GM21786 (cell line): ENCODE results near the gene GFOD1.

Source experiments
- ATAC-seq: cut with Tn5 transposase; IDR thresholded peaks from one replicate; pipeline ENCODE4 v1.9.1; 2021; ENCODE audit not compliant: unreplicated experiment

GFOD1 gene

DNA sequence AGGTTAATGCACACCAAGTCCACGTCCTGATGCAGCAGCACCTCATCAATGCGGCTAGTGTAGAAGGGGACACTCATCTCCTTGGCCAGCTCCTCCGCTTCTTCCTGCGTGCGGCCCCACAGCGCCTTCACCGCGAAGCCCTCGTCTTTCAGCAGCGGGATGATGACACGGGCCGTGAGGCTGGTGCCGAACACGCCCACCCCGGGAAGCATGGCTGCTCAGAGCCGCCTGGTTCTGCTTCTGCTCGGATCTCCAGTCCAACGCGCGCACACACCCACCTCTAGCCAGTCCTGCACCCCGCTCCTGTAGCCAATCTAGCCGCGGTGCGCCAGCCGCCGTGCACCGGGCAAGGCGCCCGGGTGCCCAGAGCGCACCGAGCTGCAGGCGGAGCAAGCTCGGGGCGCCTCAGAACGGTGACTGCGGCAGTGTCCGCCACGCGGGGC, 700 bp downstream of the GFOD1 start:
- ATAC-seq = peak; percentile 21

DNA sequence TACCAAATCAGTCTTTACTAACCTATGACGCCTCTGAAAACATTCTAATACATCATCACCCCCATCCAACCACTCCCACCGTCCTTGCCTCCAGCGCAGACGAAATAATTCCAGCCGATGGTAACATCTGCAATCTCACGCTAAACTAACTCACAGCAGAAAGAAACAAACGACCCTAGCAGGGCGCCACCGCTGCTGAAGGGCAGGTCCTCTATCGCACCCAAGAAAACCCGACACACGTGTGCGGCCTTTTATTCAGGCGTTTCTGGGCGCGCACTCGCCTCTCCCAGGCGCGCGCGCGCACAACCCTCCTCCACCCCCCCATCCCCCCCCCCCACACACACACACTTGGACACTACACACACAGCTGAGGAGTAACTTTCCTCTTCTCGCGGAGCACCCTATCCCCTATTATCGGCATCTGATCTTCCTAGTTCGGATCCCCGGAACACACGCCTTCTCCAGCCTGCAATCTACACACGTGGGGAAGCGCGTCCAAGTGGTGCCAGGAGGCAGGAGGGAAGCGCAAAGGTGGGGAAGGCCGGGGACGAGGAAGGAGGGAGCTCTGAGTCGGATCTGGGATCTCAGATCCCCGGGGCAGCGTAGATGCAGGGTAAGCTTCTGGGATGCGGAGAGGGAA, 1.4 kb downstream of the GFOD1 start:
- ATAC-seq = no peak

DNA sequence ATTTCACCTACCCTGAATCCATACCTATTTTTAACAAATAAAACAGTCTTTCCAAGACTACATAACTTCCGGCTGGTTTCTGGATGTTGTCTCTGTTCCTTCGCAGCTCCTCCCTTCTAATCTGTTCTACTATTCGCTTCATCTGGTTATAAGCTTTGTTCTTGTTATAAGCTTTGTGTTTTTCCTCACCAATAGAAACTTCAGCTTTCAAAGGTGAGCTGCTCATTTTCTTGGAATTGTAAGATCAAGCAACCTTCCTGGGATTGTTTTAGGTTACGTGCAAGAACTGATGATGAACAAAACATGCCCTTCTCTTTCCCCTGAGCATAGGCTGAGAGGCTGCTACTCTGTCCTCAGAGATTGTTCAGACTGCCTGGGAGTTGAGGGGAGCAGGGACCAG, 2.1 kb downstream of the GFOD1 start:
- ATAC-seq = no peak

DNA sequence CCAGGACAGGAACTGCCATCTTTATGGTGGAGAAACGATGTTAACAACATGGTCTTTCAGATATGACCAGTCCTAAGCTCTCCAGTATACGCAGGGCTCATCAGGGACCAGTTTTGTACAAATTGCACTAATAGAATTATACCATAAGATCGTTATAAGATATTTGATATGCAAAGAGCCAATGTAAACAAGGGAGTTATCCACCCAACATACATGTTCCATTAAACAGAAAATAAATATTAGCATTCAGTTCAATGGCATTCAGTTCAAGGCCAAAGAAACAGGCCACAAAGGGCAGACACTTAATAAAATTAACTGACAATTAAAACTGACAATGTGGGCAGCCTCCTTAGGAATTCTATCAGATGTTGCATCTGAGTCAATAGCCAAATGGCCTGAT, 2.6 kb downstream of the GFOD1 start:
- no peak for ATAC-seq

DNA sequence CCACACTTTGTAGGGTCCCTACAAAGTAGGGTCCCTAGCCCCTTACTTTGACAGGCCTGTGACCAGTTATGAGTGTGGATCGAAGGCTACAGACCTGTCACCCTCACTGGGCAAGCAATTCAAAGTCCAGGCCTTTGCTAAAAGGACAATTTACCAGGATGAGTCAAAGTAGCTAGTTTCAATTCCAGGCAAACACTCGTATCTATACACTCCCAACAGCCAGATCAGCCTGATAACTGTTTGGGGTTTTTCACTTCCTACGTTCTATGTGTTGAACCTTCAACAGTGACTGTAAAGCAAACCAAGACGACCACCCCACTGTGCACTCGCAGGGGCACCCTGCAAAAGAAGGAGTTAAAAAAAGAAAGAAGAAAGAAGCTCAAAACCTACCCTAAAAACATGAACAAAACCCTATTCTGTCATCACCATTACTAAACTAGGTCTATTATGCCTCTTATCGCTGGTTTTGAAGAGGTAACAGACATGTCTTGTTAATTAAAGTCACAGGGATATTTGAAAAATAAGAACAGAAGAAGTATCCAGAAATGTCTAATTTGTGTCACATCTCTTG, 3.2 kb downstream of the GFOD1 start:
- ATAC-seq = no peak

DNA sequence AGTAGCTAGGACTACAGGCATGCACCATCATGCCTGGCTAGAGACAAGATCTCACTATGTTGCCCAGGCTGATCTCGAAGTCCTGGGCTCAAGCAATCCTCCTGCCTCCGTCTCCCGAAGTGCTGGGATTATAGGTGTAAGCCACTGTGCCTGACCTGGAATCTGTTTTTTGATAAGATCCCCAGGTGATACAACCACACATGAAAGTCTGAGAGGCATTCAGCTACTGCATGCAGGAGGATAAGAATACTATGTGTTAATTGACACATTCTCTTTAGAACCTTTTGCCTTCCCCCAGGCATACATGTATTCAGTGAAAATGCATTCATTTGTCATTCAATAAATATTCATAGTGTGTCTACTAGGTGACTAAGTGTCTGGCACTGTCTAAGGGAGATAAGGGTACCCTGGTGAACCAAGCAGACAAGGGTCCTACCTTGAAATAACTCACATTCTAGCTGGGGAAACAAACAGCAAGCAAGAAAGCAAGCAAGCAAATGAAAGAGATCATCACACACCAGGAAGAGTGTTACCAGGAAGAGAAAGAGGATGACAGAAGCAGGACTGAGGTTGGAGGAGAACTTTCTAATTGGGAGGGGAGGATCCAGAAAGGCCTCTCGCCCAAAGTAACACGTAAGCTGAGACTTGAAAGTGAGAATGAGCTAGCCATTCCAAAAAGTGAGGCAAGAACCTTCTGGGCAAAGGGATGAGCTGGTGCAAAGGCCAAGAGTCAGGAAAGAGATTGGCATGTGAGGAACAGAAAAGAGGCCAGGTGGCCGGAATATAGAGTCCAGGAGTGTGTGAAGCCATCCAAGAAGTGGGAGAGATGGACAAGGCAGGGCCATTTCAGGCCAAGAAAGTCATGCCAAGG, 6.5 kb downstream of the GFOD1 start:
- no peak for ATAC-seq

DNA sequence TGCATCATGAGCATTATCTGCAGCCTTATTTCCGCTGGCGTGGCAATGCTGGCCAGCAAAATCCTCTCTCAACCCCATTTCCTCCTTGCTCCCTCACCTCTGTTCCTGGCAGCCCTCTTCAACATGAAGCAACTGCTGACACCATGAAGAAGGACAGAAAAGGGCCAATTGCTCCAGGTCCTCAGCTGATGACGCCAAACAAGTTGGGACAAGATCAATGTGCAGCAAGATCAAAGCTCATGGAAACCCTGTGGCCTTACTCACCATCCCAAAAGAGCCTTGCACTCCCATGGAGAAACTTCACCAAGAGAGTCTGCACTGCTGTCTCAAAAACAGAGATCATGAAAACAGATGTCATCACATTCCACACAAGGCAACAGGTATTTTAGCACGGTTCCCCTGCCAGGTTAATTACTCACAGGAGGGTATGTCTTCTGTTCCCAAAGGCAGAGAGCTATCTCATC, 7.4 kb downstream of the GFOD1 start:
- no peak for ATAC-seq

DNA sequence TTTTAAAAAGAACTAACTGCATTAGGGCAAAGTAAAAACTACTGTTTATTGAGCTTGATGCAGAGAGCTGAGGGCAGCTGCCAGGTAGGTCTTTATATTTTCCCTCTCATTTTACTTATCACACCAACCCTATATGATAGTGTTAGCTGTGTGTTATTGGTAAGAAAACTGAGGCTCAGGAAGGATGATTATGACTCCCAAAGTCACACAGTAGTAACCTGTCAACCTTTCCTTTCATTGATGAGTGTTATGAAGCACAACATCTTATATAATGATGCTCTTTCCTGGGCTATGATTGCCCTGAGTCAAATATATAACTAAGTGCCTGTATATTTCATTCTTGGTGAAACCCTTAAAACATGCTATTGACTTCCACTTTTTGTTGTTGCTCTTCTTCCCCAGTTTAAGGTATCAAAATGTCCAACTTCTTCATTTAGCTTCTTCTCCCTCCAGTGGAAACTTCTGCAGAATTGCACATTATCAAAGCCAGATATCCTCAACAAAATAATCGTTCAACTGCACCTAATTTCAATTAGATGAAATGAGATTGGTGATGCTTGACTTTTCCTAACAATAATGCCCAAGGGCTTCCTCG, 8.1 kb downstream of the GFOD1 start:
- ATAC-seq = no peak

DNA sequence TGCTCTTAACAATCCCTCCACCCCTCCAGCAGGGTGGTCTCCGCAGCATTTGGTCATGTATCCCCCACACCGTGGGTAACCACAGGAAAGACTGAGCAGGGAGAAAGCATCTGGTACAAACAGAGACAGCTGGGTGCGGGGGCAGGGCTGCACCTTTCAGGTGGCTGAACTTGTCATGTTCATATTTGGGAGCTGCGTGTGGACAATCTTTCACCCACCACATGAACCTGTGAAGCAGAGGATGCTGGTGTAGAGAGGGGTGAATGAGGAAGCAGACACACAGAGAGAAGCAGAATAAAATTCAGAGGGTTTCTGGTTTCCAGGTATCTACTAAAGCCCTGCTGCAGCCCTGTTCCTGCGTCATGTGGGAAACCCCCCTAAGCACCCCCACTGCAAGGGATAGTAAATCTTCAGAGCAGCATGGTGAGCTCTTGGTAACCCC, 8.9 kb downstream of the GFOD1 start:
- ATAC-seq = no peak

DNA sequence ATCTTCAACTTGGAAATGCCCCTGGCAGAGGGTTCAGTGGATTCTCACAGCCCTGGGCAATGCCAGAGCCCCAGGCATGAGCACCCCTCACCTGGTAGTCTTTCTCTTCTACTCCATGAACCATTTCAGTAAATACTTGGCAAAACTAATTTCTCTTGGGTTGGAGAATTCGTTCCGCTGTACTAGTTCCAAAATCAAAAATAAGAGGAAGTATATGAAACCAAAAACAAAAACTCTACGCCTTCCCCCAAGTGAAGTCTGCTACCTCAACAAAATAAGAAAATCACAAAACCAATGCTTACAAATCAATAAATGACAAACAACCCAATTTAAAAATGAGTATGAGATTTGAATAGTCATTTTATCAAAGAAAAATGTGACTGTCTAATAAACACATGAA, 12.6 kb downstream of the GFOD1 start:
- ATAC-seq = no peak

DNA sequence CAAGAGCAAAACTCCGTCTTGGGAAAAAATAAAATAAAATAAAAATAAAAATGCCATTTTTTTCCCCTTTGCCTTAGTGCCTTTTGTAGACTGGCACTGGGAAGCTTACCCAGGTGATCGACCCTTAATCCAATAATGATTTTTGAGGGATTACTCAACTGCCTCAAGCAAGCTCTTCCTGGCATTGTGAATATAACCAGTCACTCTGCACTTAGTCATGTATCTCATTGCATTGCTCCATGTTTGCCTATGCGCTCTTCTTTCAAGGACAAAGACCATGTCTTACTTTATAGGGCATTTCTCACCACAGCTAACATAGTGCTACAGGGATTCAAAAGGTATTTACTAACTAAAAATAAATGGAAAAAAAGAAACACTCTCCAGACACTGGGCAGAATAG, 13.0 kb downstream of the GFOD1 start:
- no peak for ATAC-seq

DNA sequence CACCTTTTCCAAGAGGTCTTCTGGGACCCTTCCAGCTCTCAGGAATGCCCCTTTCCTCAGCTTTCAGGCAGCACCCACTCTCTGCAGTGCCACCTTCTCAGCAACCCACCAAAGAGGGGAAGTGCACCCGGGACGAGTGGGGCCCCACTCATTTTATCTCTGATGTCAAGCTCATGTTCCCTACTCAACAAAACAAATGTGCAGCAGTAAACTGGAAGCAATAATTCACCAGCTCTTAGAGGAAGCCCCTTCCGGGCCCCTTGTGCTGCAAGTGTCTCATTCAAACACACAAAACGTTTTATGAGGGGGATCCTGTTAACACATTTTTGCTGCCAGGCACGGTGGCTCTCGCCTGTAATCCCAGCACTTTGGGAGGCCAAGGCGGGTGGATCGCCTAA, 13.6 kb downstream of the GFOD1 start:
- no peak for ATAC-seq

DNA sequence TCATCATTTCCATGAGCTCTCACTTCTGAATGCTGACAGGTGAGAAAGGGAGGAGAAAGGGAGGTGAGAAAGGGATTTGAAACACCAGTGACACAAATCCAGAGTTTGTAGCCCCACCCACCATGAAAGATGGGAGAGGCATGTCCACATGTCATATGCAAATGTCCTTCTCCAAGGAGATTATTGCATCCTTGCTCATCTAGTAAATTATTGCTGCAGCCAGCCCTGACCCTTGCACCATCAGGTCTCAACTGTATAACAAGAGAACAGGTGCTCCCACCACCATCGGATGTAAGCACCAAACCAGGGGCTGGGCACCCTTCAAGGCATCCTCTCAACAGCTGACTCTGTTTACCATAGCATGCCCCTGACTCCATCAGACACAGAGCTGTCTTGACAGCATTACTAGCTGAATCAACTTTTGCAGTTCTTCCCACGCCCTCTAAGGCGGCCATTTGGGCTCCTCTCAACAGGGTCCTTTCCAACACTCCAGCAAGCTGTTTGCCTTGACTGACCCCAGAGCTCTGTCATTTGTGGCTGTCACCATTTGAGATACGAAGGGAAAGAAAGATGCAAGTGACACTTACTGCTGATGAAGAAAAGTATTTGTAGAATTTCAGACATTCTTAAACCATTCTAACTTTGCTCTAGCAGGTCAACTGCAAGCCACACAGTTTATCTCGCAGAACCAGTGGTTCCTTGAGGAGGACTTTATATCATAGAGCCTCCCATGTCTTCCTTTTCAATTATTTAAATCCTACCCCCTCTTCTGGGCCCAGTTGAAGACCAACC, 14.2 kb downstream of the GFOD1 start:
- no peak for ATAC-seq

DNA sequence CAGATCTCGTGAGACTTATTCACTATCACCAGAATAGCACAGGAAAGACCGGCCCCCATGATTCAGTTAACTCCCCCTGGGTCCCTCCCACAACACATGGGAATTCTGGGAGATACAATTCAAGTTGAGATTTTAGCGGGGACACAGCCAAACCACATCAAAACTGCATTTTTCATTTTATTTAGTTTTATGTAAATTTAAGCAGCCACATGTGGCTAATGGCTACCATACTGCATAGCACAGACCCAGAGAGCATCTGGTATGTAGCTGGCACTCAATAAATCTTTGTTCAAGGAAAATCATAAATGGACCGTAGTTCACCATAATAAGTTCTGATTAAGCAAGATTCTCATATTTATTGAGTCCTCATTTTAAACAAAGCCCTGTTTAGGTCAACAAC, 15.3 kb downstream of the GFOD1 start:
- no peak for ATAC-seq

DNA sequence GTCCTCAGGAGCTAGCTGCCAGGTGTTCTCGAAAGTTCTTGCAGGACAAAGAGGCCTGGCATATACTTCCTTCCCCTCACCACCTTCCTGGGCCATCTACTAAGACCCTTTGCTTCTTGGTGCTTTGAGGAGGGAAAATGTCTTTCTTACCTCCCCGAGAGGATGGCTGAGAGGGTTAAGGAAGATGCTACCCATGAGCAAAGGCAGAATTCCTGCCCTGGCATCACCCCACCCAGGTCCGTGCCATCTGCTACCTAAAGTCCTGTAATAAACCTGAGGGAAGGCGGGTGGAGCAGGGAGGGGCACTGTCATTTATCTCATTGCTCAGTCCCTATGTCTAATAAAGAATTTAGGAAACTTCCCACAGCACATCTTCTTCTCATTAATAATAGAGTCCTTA, 16.2 kb downstream of the GFOD1 start:
- ATAC-seq = no peak

DNA sequence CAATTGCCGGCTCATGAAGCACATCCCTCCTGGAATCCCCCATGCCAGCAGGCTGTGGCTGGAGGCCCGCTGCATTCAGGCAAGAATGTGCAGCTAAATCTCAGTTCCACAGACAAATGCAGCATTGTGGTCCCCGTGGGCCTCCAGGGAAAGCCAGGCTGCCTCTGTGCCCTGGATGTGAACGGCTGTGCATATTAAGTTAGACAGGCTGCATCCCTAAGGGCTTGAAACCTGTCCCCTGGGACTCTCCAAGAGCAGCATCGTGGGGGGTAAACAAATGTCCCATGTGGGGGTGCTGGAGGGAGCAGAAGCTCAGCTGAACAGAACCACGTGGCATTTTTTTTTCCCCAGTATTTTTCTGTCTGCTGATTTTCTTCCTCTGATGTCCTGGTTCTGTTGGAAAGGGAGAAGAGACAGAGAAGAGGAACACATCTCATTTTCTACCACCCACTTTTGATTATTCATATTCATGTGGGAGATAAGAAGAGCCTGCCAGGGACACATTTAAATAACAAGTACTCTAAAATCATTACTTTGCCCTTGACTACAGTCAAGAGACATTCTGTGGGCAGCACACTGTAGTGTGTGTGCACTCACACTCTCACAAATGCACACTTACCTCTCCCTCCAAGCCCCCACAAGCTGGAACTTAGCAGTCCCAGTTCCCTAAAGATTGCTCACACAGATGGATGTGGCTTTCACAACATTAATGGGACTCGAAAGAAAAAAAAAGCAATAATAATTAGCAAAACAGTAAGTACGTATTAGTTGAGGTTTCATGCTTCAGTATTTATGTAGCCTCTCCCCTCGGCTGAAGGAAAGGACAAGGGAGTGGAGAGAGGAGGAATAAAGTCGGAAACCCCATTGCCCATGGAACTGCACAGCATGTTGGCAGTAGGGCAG, 16.9 kb downstream of the GFOD1 start:
- no peak for ATAC-seq

DNA sequence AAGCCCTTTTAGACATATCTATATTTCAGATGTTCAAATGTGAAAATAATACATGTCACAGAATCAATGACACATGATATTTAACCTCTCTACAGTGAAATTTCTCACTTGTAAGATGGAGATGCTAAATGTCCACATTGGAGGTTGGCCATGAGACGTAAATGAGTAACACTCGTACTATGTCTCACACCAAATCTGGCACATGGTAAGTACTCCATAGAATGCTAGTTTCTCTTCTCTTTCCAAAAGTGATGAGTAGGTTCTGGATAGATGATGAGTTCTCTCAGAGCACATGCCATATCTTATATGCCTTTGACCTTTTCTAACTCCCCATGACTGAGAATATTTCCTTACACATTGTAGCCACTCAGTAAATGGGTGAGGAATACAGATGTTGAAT, 17.7 kb downstream of the GFOD1 start:
- no peak for ATAC-seq

DNA sequence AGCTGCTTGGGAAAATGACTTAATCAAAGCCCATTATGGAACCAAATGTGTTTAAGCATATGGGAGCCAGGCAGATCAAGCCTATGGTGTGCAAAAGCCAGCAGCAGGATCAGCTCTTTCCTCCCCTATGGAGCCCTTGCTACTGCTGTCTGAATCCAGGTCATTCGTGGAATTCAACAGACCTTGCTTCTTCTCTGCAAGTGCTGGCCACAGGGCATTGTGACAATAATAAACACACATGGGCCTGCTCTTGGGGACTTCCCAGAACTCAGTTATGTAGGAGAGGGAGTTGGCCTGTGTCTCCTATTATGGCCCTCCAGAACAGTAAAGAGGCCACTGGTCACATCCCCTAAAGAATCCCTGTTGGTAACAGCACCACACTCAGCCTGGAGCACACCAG, 18.6 kb downstream of the GFOD1 start:
- ATAC-seq = no peak

DNA sequence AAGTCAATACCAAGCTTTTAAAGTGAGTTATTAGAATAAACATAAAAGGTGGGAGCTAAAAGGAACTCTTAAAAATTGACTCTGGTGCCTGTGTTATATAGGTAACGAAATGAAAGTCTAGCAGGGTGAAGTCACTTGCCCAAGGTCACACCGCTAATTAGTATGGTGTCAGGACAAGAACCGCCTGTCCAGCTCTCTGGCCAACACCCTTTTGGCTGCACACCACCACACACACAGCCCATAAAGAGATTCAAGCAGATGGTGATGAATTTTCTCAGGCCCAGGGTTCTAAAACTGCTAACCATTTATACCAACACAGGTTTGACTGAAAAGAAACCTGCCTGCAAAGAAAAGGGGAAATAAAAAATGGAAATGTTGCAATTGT, 20.2 kb downstream of the GFOD1 start:
- ATAC-seq = no peak
